K562 (cell line): ENCODE data around the gene RIPK3. TPM values are rescaled to one million over a fixed set of nuclear protein-coding genes. Genes with fewer than 3 reads are reported as not detected.

Experiments used
- ATAC-seq: fragments of 200-7000 bp; cut with Tn5 transposase; 3 replicates; pipeline ENCODE4 v1.9.1; 2020; ENCODE audit warnings: moderate library complexity
- BruUV-seq: library from RNA; stranded (reverse); fragments of 400-500 nt; replicated peaks from 2 replicates; lab custom pipeline; 2021; lab: Mats Ljungman, UMichigan
- CTCF ChIA-PET: fragments of 300-600 bp; formaldehyde crosslinking; extraction: SDS; loops from one replicate; lab custom pipeline; 2021; ENCODE audit warnings: low intra/inter-chr PET ratio; lab: Yijun Ruan, JAX
- POLR2A ChIA-PET: fragments of 300-600, 350-650 bp; sonication (Branson Sonifier 250); formaldehyde crosslinking; extraction: SDS; loops from one replicate; lab custom pipeline; 2021; ENCODE audit warnings: antibody characterized with exemption, inconsistent platforms; lab: Yijun Ruan, JAX
- DNase-seq, 4 experiments: peaks; one replicate each; pipeline versions ENCODE4 v3.0.0 to v3.0.0-alpha.2; 2011 to 2018; ENCODE audit warnings: low spot score in 3 of 4, mixed read lengths in 3 of 4; ENCODE audit errors: extremely low read depth in 1 of 4
- FAIRE-seq: peaks from 2 replicates; lab custom pipeline; 2011; peaks lifted over from hg19 to GRCh38; lab: Jason Lieb, UNC
- H2AFZ ChIP-seq: 2 replicates; pipeline ENCODE4 v1.6.0; 2011; ENCODE audit warnings: low read depth, low read length, control low read depth, inconsistent platforms
- H3K27ac ChIP-seq: fragments of 200-600 bp; 3 replicates; pipeline ENCODE4 v1.8.0; 2011; ENCODE audit warnings: low read depth, mild to moderate bottlenecking, control low read depth, inconsistent platforms, low read length, moderate library complexity, mixed read lengths; ENCODE audit errors: extremely low read depth
- H3K27me3 ChIP-seq, 2 experiments: fragments of 300-600 bp in 1 of 2; 2 replicates in 1 of 2; 3 replicates in 1 of 2; pipeline versions ENCODE4 v1.6.0 to v1.8.0; 2011; ENCODE audit warnings: inconsistent platforms in 2 of 2, low read length in 2 of 2, mild to moderate bottlenecking in 1 of 2, mixed read lengths in 1 of 2, moderate library complexity in 1 of 2; ENCODE audit not compliant: control insufficient read depth in 2 of 2, insufficient read depth in 2 of 2
- H3K36me3 ChIP-seq: fragments of 300-600 bp; 3 replicates; pipeline ENCODE4 v1.8.0; 2011; ENCODE audit warnings: mild to moderate bottlenecking, low read length, inconsistent platforms; ENCODE audit not compliant: control insufficient read depth, insufficient read depth
- H3K4me1 ChIP-seq, 2 experiments: fragments of 200-600 bp in 1 of 2; replicated peaks in 1 of 2; 2 replicates in 1 of 2; 3 replicates in 1 of 2; pipeline versions ENCODE4 v1.5.1 to v1.8.0; 2011; ENCODE audit warnings: inconsistent platforms in 2 of 2, low read length in 2 of 2, mild to moderate bottlenecking in 1 of 2, mixed read lengths in 1 of 2, moderate library complexity in 1 of 2; ENCODE audit not compliant: control insufficient read depth in 2 of 2, insufficient read depth in 2 of 2
- H3K4me2 ChIP-seq: 2 replicates; pipeline ENCODE4 v1.6.1; 2011; ENCODE audit warnings: low read length, control low read depth, inconsistent platforms, mixed read lengths; ENCODE audit not compliant: insufficient read depth
- H3K4me3 ChIP-seq: fragments of 200-600 bp; sonication (generic), shearing (Covaris generic); 2 replicates; pipeline ENCODE4 v1.5.1; 2016; ENCODE audit warnings: control low read depth, inconsistent platforms
- H3K79me2 ChIP-seq: fragments of 200-600 bp; 3 replicates; pipeline ENCODE4 v1.8.0; 2011; ENCODE audit warnings: low read length, inconsistent platforms; ENCODE audit not compliant: control insufficient read depth, insufficient read depth
- H3K9ac ChIP-seq, 2 experiments: 2 replicates each; pipeline versions ENCODE4 v1.6.0 to v1.6.1; 2011; ENCODE audit warnings: low read depth in 2 of 2, low read length in 2 of 2, control low read depth in 1 of 2, inconsistent platforms in 1 of 2, mild to moderate bottlenecking in 1 of 2, mixed read lengths in 1 of 2; ENCODE audit not compliant: insufficient read depth in 1 of 2
- H3K9me1 ChIP-seq: one replicate; pipeline ENCODE4 v1.6.0; 2011; ENCODE audit warnings: inconsistent platforms, mild to moderate bottlenecking, low read length, moderate library complexity; ENCODE audit not compliant: control insufficient read depth, insufficient read depth
- H3K9me3 ChIP-seq: replicated peaks from 2 replicates; pipeline ENCODE4 v1.5.1; 2011; ENCODE audit warnings: low read depth, low read length, inconsistent platforms; ENCODE audit not compliant: control insufficient read depth, insufficient read depth
- H4K20me1 ChIP-seq: replicated peaks from 2 replicates; pipeline ENCODE4 v1.6.1; 2011; ENCODE audit warnings: low read length, inconsistent platforms, mixed read lengths; ENCODE audit not compliant: control insufficient read depth, insufficient read depth
- ADNP ChIP-seq: fragments of 200-800 bp; sonication (Bioruptor generic); IDR thresholded peaks from 2 replicates; pipeline ENCODE4 v1.6.1; 2016; ENCODE audit warnings: missing genetic modification characterization, missing compliant biosample characterization
- BRD9 ChIP-seq: fragments of 450-650 bp; IDR thresholded peaks from 2 replicates; pipeline ENCODE4 v1.6.1; 2018; ENCODE audit warnings: low read depth; ENCODE audit not compliant: partially characterized antibody
- LEF1 ChIP-seq: fragments of 450-650 bp; IDR thresholded peaks from 2 replicates; pipeline ENCODE4 v1.6.1; 2016; ENCODE audit warnings: mild to moderate bottlenecking
- MECOM ChIP-seq: fragments of 250-450 bp; sonication (Bioruptor Pico); IDR thresholded peaks from 2 replicates; pipeline ENCODE4 v1.8.0; 2022; ENCODE audit warnings: inconsistent platforms
- NR4A1 ChIP-seq, 2 experiments: fragments of 250-450 bp in 1 of 2; fragments of 450-650 bp in 1 of 2; sonication (Bioruptor Pico) in 1 of 2; IDR thresholded peaks; 2 replicates each; pipeline versions ENCODE4 v1.4.0 to v1.6.1; 2016 to 2020; ENCODE audit warnings: mild to moderate bottlenecking in 2 of 2, missing compliant biosample characterization in 1 of 2, missing genetic modification characterization in 1 of 2, moderate library complexity in 1 of 2
- PHF8 ChIP-seq: fragments of 200-600 bp; sonication (generic); IDR thresholded peaks from 2 replicates; pipeline ENCODE4 v1.6.1; 2012; ENCODE audit warnings: mixed run types, mild to moderate bottlenecking, inconsistent platforms, low read length, moderate library complexity, borderline replicate concordance
- ZNF121 ChIP-seq: sonication (generic); formaldehyde crosslinking; conservative IDR thresholded peaks from 2 replicates; pipeline ENCODE4 v1.8.0; 2022; ENCODE audit warnings: missing genetic modification reagents
- WGBS: fragments of 100-300 bp; shearing (Covaris generic); methylation state at CpG from one replicate; pipeline ENCODE4 v1.1.6; 2016; ENCODE audit warnings: low coverage, mixed read lengths; ENCODE audit not compliant: insufficient coverage; ENCODE audit errors: missing lambda C conversion rate; 5-methylcytosine and 5-hydroxymethylcytosine counted together
- in situ Hi-C: fragments of 300-500 bp; cut with MboI; formaldehyde crosslinking; loops from 4 replicates; pipeline ENCODE4 v1.15.0; 2018; ENCODE audit warnings: inconsistent platforms, mixed read lengths
- intact Hi-C: fragments of 100-400 bp; cut with micrococcal nuclease; formaldehyde crosslinking; loops from 2 replicates; pipeline ENCODE4 v1.14.2; 2022
- polyA plus RNA-seq, 8 experiments: library from polyadenylated mRNA; depleted of rRNA in 4 of 8; stranded (reverse) in 5 of 8; unstranded in 3 of 8; fragments of >200 nt; fragmentation: Nextera tagmentation in 2 of 8; fragmentation: Illumina TruSeq in 1 of 8; extraction: Ambion mirVana in 2 of 8; extraction: Trizol in 1 of 8; gene quantifications; 2 replicates each; pipeline versions ENCODE4 v1.2.1 to v1.2.3, GENCODE V29; 2011 to 2014; ENCODE audit warnings: inconsistent platforms in 1 of 8, missing spikeins in 1 of 8
- total RNA-seq, 7 experiments: library from RNA; depleted of rRNA in 6 of 7; stranded (reverse); fragments of >200 nt in 6 of 7; fragmentation: Illumina TruSeq in 2 of 7; extraction: Trizol in 2 of 7; gene quantifications; 2 replicates each; pipeline versions ENCODE4 v1.2.1 to v1.2.3, GENCODE V29; 2011 to 2021; ENCODE audit warnings: low replicate concordance in 1 of 7
- TF ChIP-seq, protein P1 (sequence below): fragments of 150-350 bp; IDR thresholded peaks from 2 replicates; pipeline ENCODE4 v1.6.1; 2014; ENCODE audit warnings: low read depth, mild to moderate bottlenecking, low read length, borderline replicate concordance

The RIPK3 gene
- total and polyA plus RNA-seq, 9 of the 15 experiments (the other 6 are each of a cell fraction or from before 2014, with no cell fraction given), result 0.03 to 0.43 (median 0.28) TPM; not detected in 3

GRCh38 chr14:24353559-24354481, 14.0 kb upstream of the RIPK3 start:
- H3K27ac ChIP-seq, result no peak overlapping the region
- intact Hi-C loops, result no loop called here
- H3K9me3 ChIP-seq, result no peaks in the 10 kb centered on the region
- no peak overlapping the region for H2AFZ ChIP-seq
- H3K9ac ChIP-seq, result no peak overlapping the region
- H3K4me3 ChIP-seq, result no peak overlapping the region
- in situ Hi-C loops, result no loop called here
- no peaks in the 10 kb centered on the region for H3K36me3 ChIP-seq
- CTCF ChIA-PET, result no interaction called here
- WGBS, result 64% methylated on average over 3 of the region's 5 CpGs
- no peak for DNase-seq
- H3K9me1 ChIP-seq, result no peaks in the 10 kb centered on the region
- FAIRE-seq, result no peak
- no peaks in the 10 kb centered on the region for H4K20me1 ChIP-seq
- TF ChIP-seq MECOM (CRISPR knock-in tag), result no peak
- no peak for TF ChIP-seq PHF8
- no peak for TF ChIP-seq NR4A1 (CRISPR knock-in tag; IDR thresholded peaks at IDR 0.05)
- no peak for TF ChIP-seq NR4A1 (tag; IDR thresholded peaks at IDR 0.05)
- no peak for TF ChIP-seq ZNF121 (CRISPR knock-in tag)
- TF ChIP-seq, protein P1, sequence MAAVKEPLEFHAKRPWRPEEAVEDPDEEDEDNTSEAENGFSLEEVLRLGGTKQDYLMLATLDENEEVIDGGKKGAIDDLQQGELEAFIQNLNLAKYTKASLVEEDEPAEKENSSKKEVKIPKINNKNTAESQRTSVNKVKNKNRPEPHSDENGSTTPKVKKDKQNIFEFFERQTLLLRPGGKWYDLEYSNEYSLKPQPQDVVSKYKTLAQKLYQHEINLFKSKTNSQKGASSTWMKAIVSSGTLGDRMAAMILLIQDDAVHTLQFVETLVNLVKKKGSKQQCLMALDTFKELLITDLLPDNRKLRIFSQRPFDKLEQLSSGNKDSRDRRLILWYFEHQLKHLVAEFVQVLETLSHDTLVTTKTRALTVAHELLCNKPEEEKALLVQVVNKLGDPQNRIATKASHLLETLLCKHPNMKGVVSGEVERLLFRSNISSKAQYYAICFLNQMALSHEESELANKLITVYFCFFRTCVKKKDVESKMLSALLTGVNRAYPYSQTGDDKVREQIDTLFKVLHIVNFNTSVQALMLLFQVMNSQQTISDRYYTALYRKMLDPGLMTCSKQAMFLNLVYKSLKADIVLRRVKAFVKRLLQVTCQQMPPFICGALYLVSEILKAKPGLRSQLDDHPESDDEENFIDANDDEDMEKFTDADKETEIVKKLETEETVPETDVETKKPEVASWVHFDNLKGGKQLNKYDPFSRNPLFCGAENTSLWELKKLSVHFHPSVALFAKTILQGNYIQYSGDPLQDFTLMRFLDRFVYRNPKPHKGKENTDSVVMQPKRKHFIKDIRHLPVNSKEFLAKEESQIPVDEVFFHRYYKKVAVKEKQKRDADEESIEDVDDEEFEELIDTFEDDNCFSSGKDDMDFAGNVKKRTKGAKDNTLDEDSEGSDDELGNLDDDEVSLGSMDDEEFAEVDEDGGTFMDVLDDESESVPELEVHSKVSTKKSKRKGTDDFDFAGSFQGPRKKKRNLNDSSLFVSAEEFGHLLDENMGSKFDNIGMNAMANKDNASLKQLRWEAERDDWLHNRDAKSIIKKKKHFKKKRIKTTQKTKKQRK, result no peak
- no peak for TF ChIP-seq ADNP (tag)
- TF ChIP-seq BRD9, result no peak
- no peak for TF ChIP-seq LEF1
- H3K27me3 ChIP-seq, result no peaks in the 10 kb centered on the region; a peak in 1 of 5 replicates
- POLR2A ChIA-PET, result no interaction called here
- no TSS peak for BruUV-seq
- no peaks in the 10 kb centered on the region for H3K79me2 ChIP-seq
- ATAC-seq, result no peak
- no peak overlapping the region for H3K4me2 ChIP-seq
- peaks cover 0 to 3% of the 10 kb centered on the region in 2 experiments; a peak in 3 of 5 replicates for H3K4me1 ChIP-seq
